Measurements from ENCODE around the gene CSPG5. TPM values are rescaled to one million over a fixed set of nuclear protein-coding genes. Genes with fewer than 3 reads are reported as not detected.
A peak's percentile ranks its signal among the peaks of the same experiment; 100 is the strongest.

CSPG5 gene
- total RNA-seq, 1 experiment from 2014 or later, result 0.66 TPM

- BruUV-seq (replicated peaks), result no TSS peak
- no peaks in the 10 kb centered on the region for H4K20me1 ChIP-seq (ENCODE audit: low read length)
- H3K9ac ChIP-seq (ENCODE audit: low read length), result no peak overlapping the region
- H3F3A ChIP-seq (ENCODE audit: low read length, unreplicated experiment), result peaks cover 4% of the 10 kb centered on the region
- H3K9me2 ChIP-seq (replicated peaks; ENCODE audit: low read length), result no peaks in the 10 kb centered on the region
- intact Hi-C loops (cut with micrococcal nuclease), result loop anchor here (2.0 kb wide), 1 partner anchor 137 kb away; no protein-coding TSS in a partner anchor
- DNase-seq, result no peak
- no peaks in the 10 kb centered on the region for H3K79me2 ChIP-seq (ENCODE audit: low read length)
- no peaks in the 10 kb centered on the region for H3K36me3 ChIP-seq (ENCODE audit: low read depth, low read length)
- ChIA-PET CTCF (interaction anchor here (0.6 kb wide), 1 partner anchor 271 kb away, joined by 7 read pairs; no protein-coding TSS in a partner anchor), POLR2A (ENCODE audit: unreplicated experiment) (no interaction called here)
- TF ChIP-seq CTCF (conservative IDR thresholded peaks at IDR 0.05; ENCODE audit: low read depth, low read length) (no peak), EZH2phosphoT487 (IDR thresholded peaks at IDR 0.05; ENCODE audit: borderline replicate concordance, low read length) (no peak), EZH2 (IDR thresholded peaks at IDR 0.05; ENCODE audit: low read length, unreplicated experiment) (no peak)
- no peak overlapping the region for H3K4me2 ChIP-seq (ENCODE audit: low read length)
- H3K4me3 ChIP-seq (ENCODE audit: low read length), result no peak overlapping the region
- H2AFZ ChIP-seq (ENCODE audit: low read length), result no peak overlapping the region
- no peaks in the 10 kb centered on the region for H3K4me1 ChIP-seq (ENCODE audit: insufficient read depth, low read length)
- no peak overlapping the region for H3K27ac ChIP-seq (ENCODE audit: low read length)
- no peak for ATAC-seq
- H3K9me3 ChIP-seq (ENCODE audit: low read length), result no peaks in the 10 kb centered on the region
- no peaks in the 10 kb centered on the region for H3K27me3 ChIP-seq (ENCODE audit: low read length)
These were observed 55.2 kb downstream of the CSPG5 start for GRCh38 chr3:47523310-47524073.

GRCh38 chr3:47522082-47522987, 56.3 kb downstream of the CSPG5 start:
- H3K4me2 ChIP-seq (ENCODE audit: low read length), result no peak overlapping the region

More at GRCh38 chr3:47522082-47522987, 56.3 kb downstream of the CSPG5 start:
- intact Hi-C loops (cut with micrococcal nuclease), result loop anchor here (1.0 to 2.0 kb wide), 4 partner anchors 95 to 267 kb away; no protein-coding TSS in a partner anchor
- H4K20me1 ChIP-seq (ENCODE audit: low read length), result no peaks in the 10 kb centered on the region
- CTCF ChIA-PET, result interaction anchor here (0.6 to 1.3 kb wide), 12 partner anchors 56 to 272 kb away, joined by 3 to 10 read pairs (median 4); no protein-coding TSS in a partner anchor
- POLR2A ChIA-PET (ENCODE audit: unreplicated experiment), result interaction anchor here (0.6 to 0.8 kb wide), 2 partner anchors 36 to 129 kb away, joined by 3 read pairs; no protein-coding TSS in a partner anchor
- H3K27me3 ChIP-seq (ENCODE audit: low read length), result no peaks in the 10 kb centered on the region
- H3K4me1 ChIP-seq (ENCODE audit: insufficient read depth, low read length), result no peaks in the 10 kb centered on the region
- no peaks in the 10 kb centered on the region for H3F3A ChIP-seq (ENCODE audit: low read length, unreplicated experiment)
- BruUV-seq (replicated peaks), result no TSS peak
- H2AFZ ChIP-seq (ENCODE audit: low read length), result peak overlapping the region; percentile 66
- TF ChIP-seq CTCF (conservative IDR thresholded peaks at IDR 0.05; ENCODE audit: low read depth, low read length), result peak; percentile 80
- no peak for TF ChIP-seq EZH2phosphoT487 (IDR thresholded peaks at IDR 0.05; ENCODE audit: borderline replicate concordance, low read length)
- ATAC-seq (peak; percentile 95), DNase-seq (peak; percentile 89)
- no peak overlapping the region for H3K9ac ChIP-seq (ENCODE audit: low read length)
- no peaks in the 10 kb centered on the region for H3K36me3 ChIP-seq (ENCODE audit: low read depth, low read length)
- no peaks in the 10 kb centered on the region for H3K79me2 ChIP-seq (ENCODE audit: low read length)
- no peak overlapping the region for H3K27ac ChIP-seq (ENCODE audit: low read length)
- no peak overlapping the region for H3K4me3 ChIP-seq (ENCODE audit: low read length)
- H3K9me3 ChIP-seq (ENCODE audit: low read length), result no peaks in the 10 kb centered on the region
- no peaks in the 10 kb centered on the region for H3K9me2 ChIP-seq (replicated peaks; ENCODE audit: low read length)

Measured in PC-3 (cell line).